SK-N-SH treated with all-trans-retinoic acid at 6 μM for 48 hours (cell line): ENCODE measurements around the gene CYB5A.

ENCODE experiments used
- ATAC-seq: fragments of 200-7000 bp; cut with Tn5 transposase; 3 replicates; pipeline ENCODE4 v1.9.1; 2020; ENCODE audit warnings: mild to moderate bottlenecking, moderate library complexity
- ARNTL ChIP-seq: fragments of 450-650 bp; formaldehyde crosslinking; IDR thresholded peaks from 2 replicates; pipeline ENCODE4 v1.5.0; 2020; ENCODE audit warnings: low read depth, mild to moderate bottlenecking, moderate library complexity, borderline replicate concordance
- BACH2 ChIP-seq: fragments of 250-450 bp; sonication (Bioruptor Pico); IDR thresholded peaks from 2 replicates; pipeline ENCODE4 v1.9.0; 2021; ENCODE audit warnings: mild to moderate bottlenecking, borderline replicate concordance
- CREB5 ChIP-seq: fragments of 250-450 bp; sonication (Bioruptor Pico); IDR thresholded peaks from 2 replicates; pipeline ENCODE4 v1.5.1; 2020; ENCODE audit warnings: low read depth, mild to moderate bottlenecking, moderate library complexity
- CSDC2 ChIP-seq: fragments of 250-450 bp; sonication (Bioruptor Pico); IDR thresholded peaks from 2 replicates; pipeline ENCODE4 v1.5.0; 2020; ENCODE audit warnings: mild to moderate bottlenecking, moderate library complexity
- CSRNP3 ChIP-seq: fragments of 250-450 bp; sonication (Bioruptor Pico); IDR thresholded peaks from 2 replicates; pipeline ENCODE4 v1.5.1; 2021; ENCODE audit warnings: mild to moderate bottlenecking, moderate library complexity
- ESRRG ChIP-seq: fragments of 250-450 bp; sonication (Bioruptor Pico); IDR thresholded peaks from 2 replicates; pipeline ENCODE4 v1.6.1; 2021; ENCODE audit warnings: mild to moderate bottlenecking
- GLIS3 ChIP-seq: fragments of 250-450 bp; sonication (Bioruptor Pico); IDR thresholded peaks from 2 replicates; pipeline ENCODE4 v1.5.0; 2020; ENCODE audit warnings: mild to moderate bottlenecking, moderate library complexity
- ISL1 ChIP-seq: fragments of 250-450 bp; sonication (Bioruptor Pico); IDR thresholded peaks from 2 replicates; pipeline ENCODE4 v2.1.2; 2022; ENCODE audit warnings: mild to moderate bottlenecking, moderate library complexity
- OSR1 ChIP-seq: fragments of 250-450 bp; sonication (Bioruptor Pico); IDR thresholded peaks from 2 replicates; pipeline ENCODE4 v1.8.0; 2022; ENCODE audit warnings: moderate library complexity, mild to moderate bottlenecking, inconsistent platforms
- POU6F1 ChIP-seq: fragments of 250-450 bp; sonication (Bioruptor Pico); IDR thresholded peaks from 2 replicates; pipeline ENCODE4 v1.8.0; 2021; ENCODE audit warnings: low read depth, mild to moderate bottlenecking, moderate library complexity, borderline replicate concordance
- RARB ChIP-seq: fragments of 250-450 bp; sonication (Bioruptor Pico); IDR thresholded peaks from 2 replicates; pipeline ENCODE4 v1.8.0; 2021; ENCODE audit warnings: mild to moderate bottlenecking, moderate library complexity
- SNAI2 ChIP-seq: fragments of 250-450 bp; sonication (Bioruptor Pico); IDR thresholded peaks from 2 replicates; pipeline ENCODE4 v1.5.0; 2020; ENCODE audit warnings: mild to moderate bottlenecking, moderate library complexity
- TCF4 ChIP-seq: fragments of 250-450 bp; sonication (Bioruptor Pico); IDR thresholded peaks from 2 replicates; pipeline ENCODE4 v1.8.0; 2021; ENCODE audit warnings: mild to moderate bottlenecking, moderate library complexity, borderline replicate concordance
- TOX ChIP-seq: fragments of 250-450 bp; sonication (Bioruptor Pico); IDR thresholded peaks from 2 replicates; pipeline ENCODE4 v1.8.0; 2021; ENCODE audit warnings: mild to moderate bottlenecking, moderate library complexity, borderline replicate concordance
- TSHZ2 ChIP-seq: fragments of 250-450 bp; sonication (Bioruptor Pico); IDR thresholded peaks from 2 replicates; pipeline ENCODE4 v1.5.0; 2020; ENCODE audit warnings: mild to moderate bottlenecking, moderate library complexity
- ZC3H10 ChIP-seq: fragments of 250-450 bp; sonication (Bioruptor Pico); IDR thresholded peaks from 2 replicates; pipeline ENCODE4 v1.5.1; 2021; ENCODE audit warnings: mild to moderate bottlenecking, moderate library complexity
- ZFP30 ChIP-seq: fragments of 450-650 bp; formaldehyde crosslinking; IDR thresholded peaks from 2 replicates; pipeline ENCODE4 v1.5.0; 2022; ENCODE audit warnings: mild to moderate bottlenecking, moderate library complexity
- ZNF565 ChIP-seq: fragments of 450-650 bp; formaldehyde crosslinking; conservative IDR thresholded peaks from 2 replicates; pipeline ENCODE4 v1.5.0; 2020; ENCODE audit warnings: low read depth, mild to moderate bottlenecking, moderate library complexity
- ZNF8 ChIP-seq: fragments of 450-650 bp; formaldehyde crosslinking; IDR thresholded peaks from 2 replicates; pipeline ENCODE4 v1.5.0; 2020; ENCODE audit warnings: mild to moderate bottlenecking, moderate library complexity

The CYB5A gene

GRCh38 chr18:74221081-74221480, 70.7 kb downstream of the CYB5A start (continued):
- TF ChIP-seq CSRNP3 (CRISPR knock-in tag) (no peak), ARNTL (CRISPR knock-in tag) (no peak), TOX (CRISPR knock-in tag) (no peak)

GRCh38 chr18:74219056-74219455, 72.7 kb downstream of the CYB5A start:
- no peak for ATAC-seq
- TF ChIP-seq ZNF8 (CRISPR knock-in tag) (no peak), ESRRG (CRISPR knock-in tag) (no peak), OSR1 (CRISPR knock-in tag) (no peak), TOX (CRISPR knock-in tag) (no peak), CREB5 (CRISPR knock-in tag) (no peak), ISL1 (CRISPR knock-in tag) (no peak), POU6F1 (CRISPR knock-in tag) (no peak), CSRNP3 (CRISPR knock-in tag) (no peak), CSDC2 (no peak), BACH2 (no peak), ZNF565 (CRISPR knock-in tag) (no peak), SNAI2 (no peak), ZC3H10 (CRISPR knock-in tag) (no peak), ARNTL (CRISPR knock-in tag) (no peak), ZFP30 (CRISPR knock-in tag) (no peak), GLIS3 (CRISPR knock-in tag) (no peak)
- TF ChIP-seq, all 23 proteins: peak for 0

- no peak for ATAC-seq
- TF ChIP-seq ISL1 (CRISPR knock-in tag) (no peak), GLIS3 (CRISPR knock-in tag) (no peak), ZFP30 (CRISPR knock-in tag) (no peak), POU6F1 (CRISPR knock-in tag) (no peak), RARB (CRISPR knock-in tag) (no peak), CREB5 (CRISPR knock-in tag) (no peak), TCF4 (CRISPR knock-in tag) (no peak), TOX (CRISPR knock-in tag) (no peak), SNAI2 (no peak), CSDC2 (no peak), TSHZ2 (CRISPR knock-in tag) (no peak), ZC3H10 (CRISPR knock-in tag) (no peak), OSR1 (CRISPR knock-in tag) (no peak)
These were observed 74.2 kb downstream of the CYB5A start for GRCh38 chr18:74217476-74218143.
